ENCODE data around the gene NKAIN1.
"Not testable (repeated sequence)": the region's sequence is repeated elsewhere in the genome, so short reads cannot be mapped to it uniquely, and the experiment has no call there.

The NKAIN1 gene

DNA sequence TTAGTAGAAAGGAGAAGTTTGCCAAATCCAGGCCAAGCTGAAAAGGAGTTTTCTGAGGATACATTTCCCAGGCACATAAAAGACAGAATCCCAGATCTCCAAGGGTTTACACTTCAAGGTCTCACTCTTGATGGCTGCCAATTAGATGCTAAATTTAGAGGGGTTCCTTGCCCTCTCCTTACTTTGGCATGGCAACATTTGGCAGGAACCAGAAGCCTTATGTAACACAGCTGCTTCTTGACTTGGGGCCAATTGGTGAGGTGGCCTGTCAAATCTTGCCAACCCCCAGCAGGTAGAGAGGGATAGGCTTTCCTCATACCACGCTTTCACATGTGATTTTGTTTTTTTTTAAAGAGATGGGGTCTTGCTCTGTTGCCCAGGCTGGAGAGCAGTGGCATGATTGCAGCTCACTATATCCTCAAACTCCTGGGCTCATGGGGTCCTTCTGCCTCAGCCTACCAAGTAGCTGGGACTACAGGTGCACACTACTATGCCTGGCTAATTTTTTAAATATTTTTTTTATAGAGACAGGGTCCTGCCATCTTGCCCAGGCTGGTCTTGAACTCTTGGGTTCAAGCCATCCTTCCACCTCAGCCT lies 25.2 kb upstream of the NKAIN1 start:
- no peaks in the 10 kb centered on the region for H3K9me3 ChIP-seq (replicated peaks; ENCODE audit: insufficient read depth, low read length)
- no peak overlapping the region for H3K4me3 ChIP-seq (ENCODE audit: low read length)
- H3K36me3 ChIP-seq (replicated peaks; ENCODE audit: insufficient read depth, low read length) = peaks cover 12% of the 10 kb centered on the region
- no peak overlapping the region for H3K9ac ChIP-seq (ENCODE audit: low read length)
- H3K4me1 ChIP-seq (ENCODE audit: low read length) = no peaks in the 10 kb centered on the region
- no peak for TF ChIP-seq EZH2phosphoT487 (IDR thresholded peaks at IDR 0.05; ENCODE audit: low read length)
- TF ChIP-seq EZH2 (optimal IDR thresholded peaks at IDR 0.05; ENCODE audit: low read depth, low read length) = no peak
- H4K20me1 ChIP-seq (ENCODE audit: insufficient read depth, low read length) = no peaks in the 10 kb centered on the region
- no peak overlapping the region for H2AFZ ChIP-seq (ENCODE audit: low read length)
- H3F3A ChIP-seq (ENCODE audit: insufficient read depth, low read length) = no peaks in the 10 kb centered on the region; the same call in 1 of the 2 replicates
- H3K4me2 ChIP-seq (ENCODE audit: low read depth, low read length) = no peak overlapping the region
- no peak for DNase-seq
- no peaks in the 10 kb centered on the region for H3K79me2 ChIP-seq (ENCODE audit: low read length)
- no peaks in the 10 kb centered on the region for H3K9me2 ChIP-seq (replicated peaks; ENCODE audit: insufficient read depth, low read length)
- no peaks in the 10 kb centered on the region for H3K27me3 ChIP-seq (replicated peaks; ENCODE audit: insufficient read depth, low read length)
- H3K27ac ChIP-seq (ENCODE audit: low read length) = no peak overlapping the region

DNA sequence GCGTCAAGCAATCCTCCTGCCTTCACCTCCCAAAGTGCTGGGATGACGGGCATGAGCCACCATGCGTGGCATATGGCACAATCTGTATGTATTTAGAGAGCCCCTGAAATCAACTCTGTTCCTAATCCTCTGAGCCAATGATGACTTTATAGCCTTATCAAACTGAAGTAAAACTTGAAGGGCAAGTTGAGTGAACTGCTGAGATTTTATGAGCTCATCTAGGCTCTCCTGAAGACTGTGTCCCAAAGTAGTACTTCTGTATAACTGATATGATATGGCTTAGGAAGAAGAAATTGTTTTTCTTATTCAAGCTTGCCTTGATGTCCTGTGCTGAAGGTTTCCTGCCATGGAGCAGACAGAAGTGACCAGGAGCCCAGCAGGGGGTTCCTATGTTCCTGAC lies 23.7 kb upstream of the NKAIN1 start:
- Histone ChIP-seq H3K27ac (ENCODE audit: low read length) (no peak overlapping the region), H3K27me3 (replicated peaks; ENCODE audit: insufficient read depth, low read length) (no peaks in the 10 kb centered on the region), H3F3A (ENCODE audit: insufficient read depth, low read length) (no peaks in the 10 kb centered on the region), H3K4me1 (ENCODE audit: low read length) (no peaks in the 10 kb centered on the region), H4K20me1 (ENCODE audit: insufficient read depth, low read length) (no peaks in the 10 kb centered on the region), H3K9me3 (replicated peaks; ENCODE audit: insufficient read depth, low read length) (no peaks in the 10 kb centered on the region), H3K36me3 (replicated peaks; ENCODE audit: insufficient read depth, low read length) (peaks cover 3% of the 10 kb centered on the region), H3K4me3 (ENCODE audit: low read length) (no peak overlapping the region), H3K9me2 (replicated peaks; ENCODE audit: insufficient read depth, low read length) (no peaks in the 10 kb centered on the region), H3K79me2 (ENCODE audit: low read length) (no peaks in the 10 kb centered on the region), H3K9ac (ENCODE audit: low read length) (no peak overlapping the region), H3K4me2 (ENCODE audit: low read depth, low read length) (no peak overlapping the region), H2AFZ (ENCODE audit: low read length) (no peak overlapping the region)
- no peak for DNase-seq
- no peak for TF ChIP-seq EZH2 (optimal IDR thresholded peaks at IDR 0.05; ENCODE audit: low read depth, low read length)

DNA sequence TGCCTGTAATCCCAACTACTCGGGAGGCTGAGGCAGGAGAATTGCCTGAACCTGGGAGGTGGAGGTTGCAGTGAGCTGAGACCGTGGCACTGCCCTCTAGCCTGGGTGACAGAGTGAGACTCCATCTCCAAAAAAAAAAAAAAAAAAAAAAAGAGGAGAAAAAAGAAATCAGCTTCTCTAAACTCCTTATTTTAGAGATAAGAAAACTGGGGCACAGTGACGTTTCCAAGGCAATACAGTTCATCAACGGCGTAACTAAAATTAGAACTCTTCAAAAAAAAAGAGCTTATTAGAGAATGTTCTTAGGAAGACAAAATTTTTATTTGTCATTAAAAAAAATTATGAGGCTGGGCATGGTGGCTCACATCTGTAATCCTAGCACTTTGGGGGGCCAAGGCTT lies 22.7 kb upstream of the NKAIN1 start:
- H3K36me3 ChIP-seq (replicated peaks; ENCODE audit: insufficient read depth, low read length); H3K9me3 ChIP-seq (replicated peaks; ENCODE audit: insufficient read depth, low read length); H2AFZ ChIP-seq (ENCODE audit: low read length); H3K27me3 ChIP-seq (replicated peaks; ENCODE audit: insufficient read depth, low read length); DNase-seq; H3K9me2 ChIP-seq (replicated peaks; ENCODE audit: insufficient read depth, low read length); H4K20me1 ChIP-seq (ENCODE audit: insufficient read depth, low read length); H3F3A ChIP-seq (ENCODE audit: insufficient read depth, low read length); H3K4me2 ChIP-seq (ENCODE audit: low read depth, low read length); H3K27ac ChIP-seq (ENCODE audit: low read length); H3K79me2 ChIP-seq (ENCODE audit: low read length); H3K4me3 ChIP-seq (ENCODE audit: low read length); H3K9ac ChIP-seq (ENCODE audit: low read length); H3K4me1 ChIP-seq (ENCODE audit: low read length): not testable (repeated sequence)

DNA sequence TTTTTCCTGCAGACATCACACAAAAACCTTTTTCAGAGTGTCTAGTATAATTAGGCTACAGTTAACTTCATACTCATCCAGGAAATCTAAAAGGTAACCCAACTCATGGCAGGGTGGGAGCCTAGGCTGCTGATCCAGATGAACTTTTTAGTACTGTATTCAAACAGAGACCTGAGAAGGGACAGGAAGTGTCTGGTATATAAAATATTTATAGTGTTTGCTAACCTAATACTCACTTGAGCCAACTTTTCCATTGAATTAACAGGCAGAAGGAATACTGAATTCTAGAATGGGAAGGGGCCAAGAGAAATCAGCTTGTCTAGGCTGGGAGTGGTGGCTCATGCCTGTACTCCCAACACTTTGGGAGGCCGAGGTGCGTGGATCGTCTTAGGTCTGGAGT lies 22.2 kb upstream of the NKAIN1 start:
- no peaks in the 10 kb centered on the region for H3K9me2 ChIP-seq (replicated peaks; ENCODE audit: insufficient read depth, low read length)
- H3K79me2 ChIP-seq (ENCODE audit: low read length) = no peaks in the 10 kb centered on the region
- H3K27ac ChIP-seq (ENCODE audit: low read length) = no peak overlapping the region
- no peak overlapping the region for H3K4me3 ChIP-seq (ENCODE audit: low read length)
- no peak for DNase-seq
- H3K4me1 ChIP-seq (ENCODE audit: low read length) = no peaks in the 10 kb centered on the region
- H3K27me3 ChIP-seq (replicated peaks; ENCODE audit: insufficient read depth, low read length) = no peaks in the 10 kb centered on the region
- H2AFZ ChIP-seq (ENCODE audit: low read length) = no peak overlapping the region
- no peak overlapping the region for H3K4me2 ChIP-seq (ENCODE audit: low read depth, low read length)
- H4K20me1 ChIP-seq (ENCODE audit: insufficient read depth, low read length) = no peaks in the 10 kb centered on the region
- H3K9ac ChIP-seq (ENCODE audit: low read length) = no peak overlapping the region
- H3F3A ChIP-seq (ENCODE audit: insufficient read depth, low read length) = no peaks in the 10 kb centered on the region
- H3K9me3 ChIP-seq (replicated peaks; ENCODE audit: insufficient read depth, low read length) = no peaks in the 10 kb centered on the region
- TF ChIP-seq EZH2 (optimal IDR thresholded peaks at IDR 0.05; ENCODE audit: low read depth, low read length) = no peak
- no peak for TF ChIP-seq EZH2phosphoT487 (IDR thresholded peaks at IDR 0.05; ENCODE audit: low read length)
- TF ChIP-seq, protein P1, sequence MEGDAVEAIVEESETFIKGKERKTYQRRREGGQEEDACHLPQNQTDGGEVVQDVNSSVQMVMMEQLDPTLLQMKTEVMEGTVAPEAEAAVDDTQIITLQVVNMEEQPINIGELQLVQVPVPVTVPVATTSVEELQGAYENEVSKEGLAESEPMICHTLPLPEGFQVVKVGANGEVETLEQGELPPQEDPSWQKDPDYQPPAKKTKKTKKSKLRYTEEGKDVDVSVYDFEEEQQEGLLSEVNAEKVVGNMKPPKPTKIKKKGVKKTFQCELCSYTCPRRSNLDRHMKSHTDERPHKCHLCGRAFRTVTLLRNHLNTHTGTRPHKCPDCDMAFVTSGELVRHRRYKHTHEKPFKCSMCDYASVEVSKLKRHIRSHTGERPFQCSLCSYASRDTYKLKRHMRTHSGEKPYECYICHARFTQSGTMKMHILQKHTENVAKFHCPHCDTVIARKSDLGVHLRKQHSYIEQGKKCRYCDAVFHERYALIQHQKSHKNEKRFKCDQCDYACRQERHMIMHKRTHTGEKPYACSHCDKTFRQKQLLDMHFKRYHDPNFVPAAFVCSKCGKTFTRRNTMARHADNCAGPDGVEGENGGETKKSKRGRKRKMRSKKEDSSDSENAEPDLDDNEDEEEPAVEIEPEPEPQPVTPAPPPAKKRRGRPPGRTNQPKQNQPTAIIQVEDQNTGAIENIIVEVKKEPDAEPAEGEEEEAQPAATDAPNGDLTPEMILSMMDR (IDR thresholded peaks at IDR 0.05; ENCODE audit: low read length) = no peak
- no peaks in the 10 kb centered on the region; the same call in none of the 2 replicates for H3K36me3 ChIP-seq (replicated peaks; ENCODE audit: insufficient read depth, low read length)

DNA sequence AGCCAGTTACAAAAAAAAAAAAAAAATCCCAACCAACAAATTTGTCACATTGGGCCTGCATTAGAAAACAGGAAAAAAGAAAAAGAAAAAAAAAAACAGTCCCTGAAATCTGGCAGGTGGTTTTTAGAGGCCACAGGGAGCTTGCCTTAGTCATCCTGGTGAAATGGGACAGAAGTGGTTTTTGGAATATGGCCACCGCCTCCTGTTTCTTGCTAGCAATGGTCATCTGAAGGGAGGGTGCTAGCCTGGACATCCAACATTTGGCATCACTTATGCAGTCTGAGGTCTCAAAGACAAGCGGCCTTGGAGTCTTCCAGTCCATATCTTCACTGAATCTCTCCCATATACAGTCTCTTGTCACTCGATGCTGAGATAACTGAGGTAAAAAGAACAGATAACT lies 20.1 kb upstream of the NKAIN1 start:
- no peak overlapping the region for H3K9ac ChIP-seq (ENCODE audit: low read length)
- no peak overlapping the region for H3K27ac ChIP-seq (ENCODE audit: low read length)
- no peak for DNase-seq
- H3K79me2 ChIP-seq (ENCODE audit: low read length) = no peaks in the 10 kb centered on the region
- no peaks in the 10 kb centered on the region for H3K9me2 ChIP-seq (replicated peaks; ENCODE audit: insufficient read depth, low read length)
- H3K4me1 ChIP-seq (ENCODE audit: low read length) = no peaks in the 10 kb centered on the region
- no peaks in the 10 kb centered on the region for H3F3A ChIP-seq (ENCODE audit: insufficient read depth, low read length)
- H3K4me2 ChIP-seq (ENCODE audit: low read depth, low read length) = no peak overlapping the region
- H3K27me3 ChIP-seq (replicated peaks; ENCODE audit: insufficient read depth, low read length) = no peaks in the 10 kb centered on the region
- TF ChIP-seq, protein P1 (IDR thresholded peaks at IDR 0.05; ENCODE audit: low read length) = no peak
- no peak for TF ChIP-seq EZH2 (optimal IDR thresholded peaks at IDR 0.05; ENCODE audit: low read depth, low read length)
- TF ChIP-seq EZH2phosphoT487 (IDR thresholded peaks at IDR 0.05; ENCODE audit: low read length) = no peak
- H4K20me1 ChIP-seq (ENCODE audit: insufficient read depth, low read length) = no peaks in the 10 kb centered on the region
- H3K9me3 ChIP-seq (replicated peaks; ENCODE audit: insufficient read depth, low read length) = no peaks in the 10 kb centered on the region
- no peaks in the 10 kb centered on the region; the same call in none of the 2 replicates for H3K36me3 ChIP-seq (replicated peaks; ENCODE audit: insufficient read depth, low read length)
- H3K4me3 ChIP-seq (ENCODE audit: low read length) = no peak overlapping the region
- H2AFZ ChIP-seq (ENCODE audit: low read length) = no peak overlapping the region
